GM18498 (cell line): ENCODE measurements around the gene TDRKH.
"Not testable (repeated sequence)": the region's sequence is repeated elsewhere in the genome, so short reads cannot be mapped to it uniquely, and the experiment has no call there.

Experiments used
- ATAC-seq: cut with Tn5 transposase; IDR thresholded peaks from one replicate; pipeline ENCODE4 v1.9.1; 2021; ENCODE audit warnings: mild to moderate bottlenecking, moderate library complexity; ENCODE audit not compliant: unreplicated experiment

TDRKH gene

DNA sequence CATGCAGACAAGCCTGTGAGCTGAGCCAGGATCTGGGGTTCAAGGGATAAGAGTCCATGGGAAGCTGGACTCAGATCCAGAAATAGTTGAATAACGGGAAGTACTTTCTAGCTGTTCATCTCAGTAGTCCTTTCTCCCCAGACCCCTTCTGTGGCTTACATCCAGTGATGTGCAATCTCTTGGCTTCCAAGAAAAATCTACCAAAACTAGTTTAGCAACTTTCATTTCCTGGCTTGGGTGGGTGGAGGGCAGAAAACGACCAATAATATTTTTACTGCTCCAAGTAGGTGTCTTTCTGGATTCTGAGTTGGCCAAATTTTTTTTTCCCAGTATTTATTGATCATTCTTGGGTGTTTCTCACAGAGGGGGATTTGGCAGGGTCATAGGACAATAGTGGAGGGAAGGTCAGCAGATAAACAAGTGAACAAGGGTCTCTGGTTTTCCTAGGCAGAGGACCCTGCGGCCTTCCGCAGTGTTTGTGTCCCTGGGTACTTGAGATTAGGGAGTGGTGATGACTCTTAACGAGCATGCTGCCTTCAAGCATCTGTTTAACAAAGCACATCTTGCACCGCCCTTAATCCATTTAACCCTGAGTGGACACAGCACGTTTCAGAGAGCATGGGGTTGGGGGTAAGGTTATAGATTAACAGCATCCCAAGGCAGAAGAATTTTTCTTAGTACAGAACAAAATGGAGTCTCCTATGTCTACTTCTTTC lies 21.8 kb downstream of the TDRKH start:
- not testable (repeated sequence) for ATAC-seq

DNA sequence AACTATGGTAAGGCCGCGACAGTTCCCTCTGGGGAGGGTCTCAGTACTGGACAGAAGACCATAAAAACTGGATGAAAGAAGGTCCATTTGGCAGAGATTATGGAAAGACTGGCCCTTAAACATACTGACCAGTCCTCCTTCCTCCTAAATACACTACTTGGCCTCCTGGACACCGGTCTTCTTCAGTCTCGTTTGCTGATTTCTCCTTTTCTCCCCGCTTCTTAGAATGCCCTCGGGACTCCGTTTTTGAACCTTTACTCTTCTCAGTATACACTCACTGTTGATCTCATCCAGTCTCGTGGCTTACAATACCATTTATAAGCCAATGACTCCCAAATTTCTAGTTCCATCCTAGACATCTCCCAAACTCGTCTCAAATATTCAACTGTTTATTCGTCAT lies 26.3 kb downstream of the TDRKH start:
- peak; percentile 3 for ATAC-seq

DNA sequence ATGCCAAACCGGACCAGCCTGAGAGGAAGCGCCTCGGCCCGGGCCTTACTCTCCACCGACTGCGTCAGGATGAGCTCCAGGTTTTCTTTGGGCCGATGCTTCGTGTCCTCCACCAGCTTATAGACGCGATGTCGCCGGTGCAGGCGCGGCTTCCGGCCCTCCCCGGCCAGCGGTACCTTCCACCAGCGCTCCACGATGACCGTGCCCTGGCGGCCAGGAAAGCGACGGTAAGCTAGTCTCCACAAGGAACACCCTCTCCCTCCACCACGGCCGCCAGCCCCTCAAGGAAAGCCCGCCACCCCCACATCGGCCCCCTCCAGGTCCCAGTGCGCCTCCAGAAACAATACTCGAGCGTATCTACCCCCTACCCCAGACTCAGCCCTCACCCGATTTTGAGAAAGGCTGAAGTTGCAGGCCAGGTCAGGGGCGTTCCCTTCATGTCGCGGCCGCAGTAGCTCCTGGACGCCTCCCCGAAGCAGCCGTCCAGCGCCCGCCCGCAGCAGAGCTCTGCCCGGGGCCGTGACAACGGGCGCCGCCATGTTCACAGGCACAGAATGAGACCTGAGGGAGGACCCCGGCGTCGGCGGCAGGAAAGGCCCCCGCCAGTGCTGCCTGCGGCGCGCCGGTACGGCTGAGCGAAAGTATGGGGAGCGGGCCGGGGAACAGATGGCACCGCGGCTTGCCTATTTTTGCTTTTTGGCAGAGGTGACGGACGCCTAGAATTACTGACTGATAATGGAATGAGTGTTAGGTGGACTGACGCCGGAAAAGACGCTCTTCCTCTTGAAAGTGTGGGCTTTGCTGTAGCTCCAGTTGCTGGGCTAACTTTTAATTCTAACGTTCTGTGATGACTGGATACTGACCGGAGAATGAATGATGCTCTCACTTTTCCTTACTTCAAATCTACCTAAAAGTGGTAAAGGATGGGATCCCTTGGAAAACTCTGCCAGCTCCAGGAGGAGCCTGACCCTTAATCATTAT lies 27.1 kb downstream of the TDRKH start, which contains the start of gene MRPL9:
Gene MRPL9 (minus strand): TSS at position 556 of the 981 bp plus-strand sequence. CDS start 17 bp downstream, at position 539.
- ATAC-seq, result peak; percentile 98

DNA sequence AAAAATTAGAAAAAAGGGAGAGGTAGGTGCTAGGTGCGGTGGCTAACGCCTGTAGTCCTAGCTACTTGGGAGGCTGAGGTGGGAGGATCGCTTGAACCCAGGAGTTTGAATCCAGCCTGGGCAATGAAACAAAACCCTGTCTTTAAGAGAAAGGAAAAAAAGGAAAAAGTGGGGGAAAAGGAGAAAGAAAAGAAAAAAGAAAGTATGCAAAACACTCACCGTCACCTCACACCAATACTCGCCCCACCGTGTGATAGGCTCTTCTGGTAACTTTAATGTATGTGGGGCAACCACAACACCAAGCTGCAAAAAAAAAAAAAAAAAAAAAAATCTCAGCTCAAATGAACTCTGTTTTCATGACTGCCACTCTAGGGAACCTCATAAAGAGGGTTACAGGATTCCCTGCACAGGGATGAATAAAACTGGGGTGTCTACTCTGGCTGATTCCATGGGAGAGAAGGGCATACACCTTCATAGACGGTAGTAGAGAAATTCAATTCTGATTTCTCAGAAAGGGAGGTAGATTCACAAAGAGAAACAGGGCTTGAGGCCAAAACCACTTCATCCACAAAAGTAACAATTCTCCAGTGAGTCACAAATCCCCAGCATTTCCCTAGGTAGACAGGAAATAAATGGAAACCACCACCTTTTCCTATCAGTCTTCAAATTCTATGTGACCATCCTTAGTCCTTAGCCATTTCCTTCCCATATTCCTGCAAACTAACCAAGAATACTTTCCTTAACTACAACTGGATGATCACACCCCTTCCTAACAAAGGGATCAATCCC lies 29.5 kb downstream of the TDRKH start:
- no peak for ATAC-seq

DNA sequence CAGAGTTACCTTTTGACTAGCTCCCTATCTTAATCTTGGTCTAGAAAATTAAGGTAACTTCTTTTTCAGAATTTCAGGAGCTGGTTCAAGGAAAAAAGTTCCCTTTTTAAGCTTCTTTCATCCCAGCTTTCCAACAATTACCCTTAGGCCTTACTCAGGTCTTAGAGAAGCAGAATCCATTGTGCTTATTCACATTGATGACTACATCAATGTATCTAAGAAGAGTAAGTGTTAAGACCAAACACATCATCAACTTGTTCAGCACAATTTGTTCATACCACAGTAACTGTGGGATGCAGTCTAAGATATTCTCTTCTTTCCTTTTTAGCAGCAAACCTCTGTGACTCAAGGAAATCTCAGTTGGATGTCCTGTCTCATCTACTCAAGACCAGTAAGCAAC lies 31.1 kb downstream of the TDRKH start:
- ATAC-seq, result no peak

DNA sequence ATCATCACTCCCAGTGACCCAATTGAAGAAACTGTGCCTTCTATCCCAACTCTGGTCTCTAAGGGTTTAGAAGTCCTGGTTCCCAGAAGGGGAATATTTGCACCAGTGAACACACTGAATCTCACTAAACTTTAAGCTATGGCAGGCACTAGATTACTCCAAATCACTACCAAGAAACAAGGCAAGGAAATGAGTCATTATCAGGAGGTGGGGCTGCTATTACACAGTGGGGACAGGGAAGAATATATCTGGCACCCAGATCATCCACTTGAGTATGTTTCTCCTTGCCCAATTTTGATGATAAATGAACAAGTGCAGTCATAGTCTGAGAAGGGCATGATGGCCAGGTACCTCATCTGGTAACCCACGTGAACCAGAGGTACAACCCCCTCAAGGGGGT lies 34.0 kb downstream of the TDRKH start:
- no peak for ATAC-seq

DNA sequence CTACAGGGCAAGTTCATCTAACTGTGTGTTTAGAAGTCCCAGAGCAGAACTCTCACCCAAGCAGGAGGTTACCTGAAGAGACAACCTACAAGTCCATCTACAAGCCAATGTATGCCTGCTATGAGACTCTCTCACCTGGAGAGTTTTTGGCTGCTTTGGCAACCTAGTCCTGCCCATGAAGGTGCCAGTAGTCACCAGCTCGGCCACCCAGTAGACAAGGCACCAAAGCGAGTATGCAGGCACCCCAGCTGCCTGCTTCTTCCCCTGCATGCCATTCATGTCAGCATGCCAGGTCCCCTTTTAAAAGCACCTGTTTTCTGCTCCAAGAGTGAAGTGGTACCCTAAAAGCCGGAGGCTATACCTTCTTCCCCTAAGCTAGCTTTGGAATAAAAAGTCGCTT lies 48.8 kb downstream of the TDRKH start:
- ATAC-seq, result no peak

DNA sequence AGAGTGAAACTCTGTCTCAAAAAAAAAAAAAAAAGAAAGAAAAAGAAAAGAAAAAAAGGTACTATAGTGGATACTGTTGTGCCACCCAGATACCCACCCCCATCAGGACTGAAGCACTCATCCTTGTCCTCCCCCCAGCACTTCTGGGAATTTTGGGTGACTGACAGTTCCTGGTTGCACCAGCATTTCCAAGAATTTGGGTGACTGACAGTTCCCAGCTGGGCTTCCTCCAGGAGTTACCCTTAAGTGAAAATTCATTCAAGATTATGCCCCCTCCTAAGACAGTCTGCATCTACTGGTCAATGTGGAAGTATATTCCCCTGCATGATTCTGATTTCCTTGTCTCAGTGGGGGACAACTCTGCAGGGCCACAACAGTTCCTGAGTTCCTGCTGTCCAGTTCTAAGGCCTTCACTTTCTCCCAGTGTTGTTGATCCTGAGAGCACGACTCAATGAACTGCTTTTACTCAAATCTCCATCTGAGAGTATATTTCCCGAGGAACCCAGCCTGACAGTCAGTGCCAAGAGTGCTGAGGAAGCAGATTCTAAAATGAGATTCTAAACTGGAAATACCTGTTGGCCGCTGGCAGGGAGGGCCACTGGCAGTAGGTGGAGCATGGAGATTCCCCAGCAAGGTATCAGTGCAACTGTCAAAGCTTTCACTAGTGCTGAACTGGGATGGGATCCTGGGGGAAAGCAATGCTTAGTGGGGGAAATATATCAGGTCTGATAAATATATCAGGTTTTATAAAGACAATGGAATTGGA lies 50.5 kb downstream of the TDRKH start:
- ATAC-seq, result no peak

DNA sequence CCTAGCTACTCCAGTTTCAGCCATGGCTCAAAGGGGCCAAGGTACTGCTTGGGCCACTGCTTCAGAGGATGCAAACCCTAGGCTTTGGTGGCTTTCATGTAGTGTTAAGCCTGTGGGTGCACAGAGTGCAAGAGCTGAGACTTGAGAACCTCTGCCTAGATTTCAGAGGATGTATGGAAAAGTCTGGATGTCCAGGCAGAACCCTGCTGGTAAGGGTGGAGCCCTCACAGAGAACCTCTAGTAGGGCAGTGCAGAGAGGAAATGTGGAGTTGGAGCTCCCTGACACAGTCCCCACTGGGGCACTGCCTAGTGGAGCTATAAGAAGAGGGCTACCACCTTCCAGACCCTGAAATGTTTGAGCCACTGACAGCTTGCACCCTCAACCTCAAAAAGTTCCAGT lies 52.8 kb downstream of the TDRKH start:
- ATAC-seq, result no peak

DNA sequence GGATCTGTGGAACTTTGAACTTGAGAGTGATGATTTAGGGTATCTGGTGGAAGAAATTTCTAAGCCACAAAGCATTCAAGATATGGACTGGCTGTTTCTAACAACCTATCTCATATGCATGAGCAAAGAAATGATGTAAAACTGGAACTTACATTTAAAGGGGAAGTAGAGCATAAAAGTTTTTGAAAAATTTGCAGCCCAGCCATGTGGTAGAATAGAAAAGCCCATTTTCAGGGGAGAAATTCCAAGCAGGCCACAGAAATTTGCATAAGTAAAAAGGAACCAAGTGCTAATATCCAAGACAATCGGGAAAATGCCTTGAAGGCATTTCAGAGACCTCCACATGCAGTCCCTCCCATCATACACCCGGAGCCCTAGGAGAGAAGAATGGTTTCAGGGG lies 53.3 kb downstream of the TDRKH start:
- no peak for ATAC-seq

DNA sequence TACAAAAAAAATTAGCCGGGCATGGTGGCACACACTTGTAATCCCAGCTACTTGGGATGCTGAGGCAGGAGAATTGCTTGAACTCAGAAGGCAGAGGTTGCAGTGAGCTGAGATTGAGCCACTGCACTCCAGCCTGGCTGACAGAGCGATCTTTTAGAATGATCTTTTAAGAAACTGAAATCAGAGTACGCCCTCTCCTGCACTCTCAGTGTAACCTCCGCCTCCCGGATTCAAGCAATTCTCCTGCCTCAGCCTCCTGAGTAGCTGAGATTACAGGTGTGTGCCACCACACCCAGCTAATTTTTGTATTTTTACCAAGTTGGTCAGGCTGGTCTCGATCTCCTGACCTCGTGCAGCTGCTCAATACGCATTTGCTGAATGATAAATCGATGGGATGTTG lies 56.3 kb downstream of the TDRKH start:
- ATAC-seq, result not testable (repeated sequence)

DNA sequence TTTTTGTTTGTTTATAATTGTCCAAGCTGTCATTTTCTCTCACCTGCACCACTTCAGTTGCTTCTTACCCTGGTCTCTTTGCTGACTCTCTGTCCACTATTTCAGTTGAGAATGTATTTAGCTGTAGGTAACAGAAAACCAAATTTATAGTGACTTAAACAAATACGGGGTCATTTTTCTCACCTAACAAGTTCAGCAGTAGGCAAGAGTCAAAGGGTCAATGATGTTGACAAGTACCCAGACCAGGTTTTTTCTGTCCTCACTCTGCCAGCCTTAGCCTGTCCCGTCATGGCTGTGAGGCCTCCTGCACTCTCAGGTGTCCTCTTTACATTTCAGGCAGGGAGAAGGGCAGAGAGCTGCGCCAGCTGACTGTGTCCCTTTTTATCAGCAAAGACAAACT lies 57.2 kb downstream of the TDRKH start:
- no peak for ATAC-seq

DNA sequence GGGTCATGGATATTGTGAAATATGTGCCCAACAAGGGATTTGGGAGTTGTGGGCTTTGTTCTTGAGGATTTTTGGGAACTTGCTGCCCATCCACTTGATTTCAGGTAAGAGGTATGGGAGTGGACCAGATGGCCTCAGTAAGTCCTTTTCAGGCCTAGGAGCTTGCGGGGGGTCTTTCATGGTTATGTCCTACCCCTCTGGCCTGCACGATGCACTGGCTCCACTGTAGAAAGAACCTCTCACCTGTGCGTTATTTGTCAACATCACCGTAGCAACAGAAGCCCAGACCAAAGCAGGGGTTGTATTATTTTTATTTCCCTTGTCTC lies 60.4 kb downstream of the TDRKH start:
- no peak for ATAC-seq

DNA sequence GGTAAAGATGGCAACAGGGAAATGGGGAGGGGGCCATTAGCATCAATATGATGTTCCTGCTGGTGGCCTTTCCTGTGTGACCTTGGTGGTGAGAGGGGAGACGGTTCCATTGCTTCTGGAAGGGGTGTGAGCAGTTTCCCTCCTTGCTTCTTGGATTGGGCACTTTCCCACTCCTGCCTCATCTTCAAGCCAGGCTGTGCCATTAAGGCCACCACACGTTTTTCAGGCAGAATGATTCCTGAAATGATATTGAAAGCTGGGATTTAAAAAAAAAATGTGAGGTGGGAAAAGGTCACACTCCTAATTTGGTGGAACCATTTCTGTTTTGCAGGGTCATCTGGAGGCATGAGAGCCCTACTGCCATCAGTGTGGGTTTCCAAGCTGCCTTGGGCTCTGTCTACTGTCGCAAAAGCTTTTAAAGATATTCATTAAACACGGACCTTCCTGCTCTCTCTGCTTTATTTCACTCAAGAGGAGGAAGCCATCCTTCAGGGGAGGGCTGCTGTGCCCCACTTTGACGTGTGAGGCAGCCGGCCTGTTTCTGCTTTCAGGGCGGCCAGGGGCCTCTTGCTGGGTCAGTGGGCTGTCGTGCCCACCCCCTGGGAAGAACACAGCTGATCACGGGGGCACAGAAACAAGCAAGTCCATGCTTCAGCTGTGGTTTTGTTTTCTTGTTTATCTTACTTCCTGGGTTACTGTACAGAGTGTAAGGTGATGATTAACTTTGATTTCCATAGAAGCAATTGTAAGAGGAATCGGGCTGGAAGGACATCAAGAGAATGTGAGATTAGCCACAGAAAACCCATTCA lies 60.9 kb downstream of the TDRKH start:
- ATAC-seq, result no peak

DNA sequence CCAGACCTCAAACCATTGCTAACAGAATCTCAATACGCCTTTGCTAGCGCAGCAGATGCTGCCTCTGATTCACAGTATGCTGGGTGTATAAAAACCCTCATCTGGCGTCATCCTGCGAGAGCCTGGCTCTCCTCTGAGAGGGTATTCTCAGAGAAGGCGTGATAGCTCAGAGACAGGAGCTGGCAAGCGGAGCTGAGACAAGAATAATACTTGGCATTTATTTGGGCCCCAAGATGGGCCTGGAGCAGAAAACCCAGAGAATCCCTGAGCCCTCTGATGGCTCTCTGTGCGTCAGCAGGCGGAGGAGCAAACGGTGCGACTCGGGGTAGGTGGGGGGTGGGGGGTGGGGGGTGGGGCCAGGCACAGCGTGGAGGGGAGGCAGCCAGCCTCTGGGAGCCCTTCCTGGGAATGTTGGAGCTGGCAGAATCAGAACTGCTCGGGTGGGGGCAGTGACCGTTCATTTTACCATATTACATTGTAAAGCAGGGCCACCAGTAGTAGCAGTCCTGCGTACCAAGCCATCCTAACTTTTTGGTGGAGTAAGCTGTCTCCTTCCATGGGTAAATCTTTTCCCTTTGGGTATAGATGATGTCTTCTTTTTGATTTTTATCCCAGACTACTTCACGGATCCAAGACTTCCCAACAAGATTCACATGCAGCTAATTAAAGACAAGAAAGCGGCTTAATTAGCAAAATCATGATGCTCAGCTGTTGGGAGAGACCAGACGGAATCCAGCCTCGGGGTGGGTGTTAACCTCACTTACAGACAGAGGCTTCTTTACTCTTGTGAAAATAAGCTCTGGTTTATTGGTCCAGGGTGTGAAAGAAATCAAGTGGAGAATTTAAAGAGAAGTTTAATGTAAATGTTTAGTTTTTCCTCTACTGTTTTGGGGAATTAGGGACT lies 61.9 kb downstream of the TDRKH start:
- no peak for ATAC-seq

DNA sequence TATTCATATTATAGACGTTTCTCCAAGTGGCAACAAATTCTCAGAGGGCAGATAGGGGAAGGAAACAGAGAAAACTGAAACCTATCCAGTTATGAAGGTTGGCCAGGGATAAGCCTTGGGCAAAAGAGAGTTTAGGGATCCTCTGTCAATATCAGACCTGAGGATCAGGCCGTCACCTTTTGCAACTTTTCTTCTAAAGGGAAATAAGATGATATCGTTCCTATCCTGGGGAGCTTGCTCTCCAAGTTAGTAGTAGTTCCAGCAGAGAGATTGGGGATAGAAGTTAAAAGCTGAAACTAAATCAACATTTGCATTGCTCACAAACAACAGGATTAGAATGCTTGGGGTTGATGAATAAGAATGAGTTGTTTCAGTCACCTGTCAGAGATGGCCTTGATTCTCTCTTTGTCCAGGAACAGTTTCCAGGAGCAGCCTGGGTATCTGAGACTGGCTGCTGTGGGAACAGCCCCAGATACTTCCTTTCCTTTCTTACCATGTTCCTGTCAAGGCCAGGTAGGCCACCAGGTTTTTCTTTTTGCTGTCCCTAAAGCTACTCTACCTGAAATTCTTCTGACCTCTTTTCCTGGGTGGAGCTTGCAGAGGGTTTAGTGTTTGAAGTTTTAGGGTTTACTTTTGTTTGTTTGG lies 66.5 kb downstream of the TDRKH start:
- no peak for ATAC-seq
